Activated CD8-positive, alpha-beta memory T cell treated with anti-CD3 and anti-CD28 coated beads, Interleukin-2, amount 50 U/mL, for 48 hours (primary cell): ENCODE results near the gene ARID1B.

Source experiments
- DNase-seq: peaks from one replicate; pipeline ENCODE4 v3.0.0-alpha.2; 2020

The ARID1B gene

DNA sequence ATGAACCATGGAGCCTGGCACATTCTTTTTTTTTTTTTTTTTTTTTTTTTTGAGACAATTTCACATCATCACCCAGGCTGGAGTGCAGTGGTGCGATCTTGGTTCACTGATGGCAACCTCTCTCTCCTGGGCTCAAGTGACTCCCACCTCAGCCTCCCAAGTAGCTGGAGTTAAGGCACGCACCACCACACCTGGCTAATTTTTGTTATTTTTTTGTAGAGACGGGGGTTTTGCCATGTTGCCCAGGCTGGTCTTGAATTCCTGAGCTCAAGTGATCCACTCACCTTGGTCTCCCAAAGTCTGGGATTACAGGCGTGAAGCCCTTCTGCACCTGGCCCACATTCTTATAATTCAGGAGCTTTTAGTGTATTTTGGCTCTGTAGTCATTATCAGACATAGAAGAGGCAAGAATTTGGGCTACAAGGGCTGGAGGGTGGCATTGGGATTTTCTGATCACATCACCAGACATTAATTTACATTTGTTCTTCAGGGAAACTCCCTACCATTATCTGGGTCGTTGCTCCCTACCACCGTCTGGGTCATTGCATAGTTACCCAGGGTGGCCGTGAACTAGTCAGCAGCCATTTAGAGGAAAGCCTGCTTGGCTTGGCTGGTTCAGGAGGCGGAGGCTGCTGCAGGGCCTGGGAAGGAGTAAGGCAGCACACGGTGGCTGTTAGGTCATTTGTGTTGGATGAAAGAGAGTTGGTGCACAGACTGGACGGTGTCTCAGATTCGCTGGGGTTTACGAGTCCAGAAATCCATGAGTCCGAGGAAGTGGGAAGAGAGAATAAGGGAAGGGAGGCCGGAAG is 17.6 kb downstream of the ARID1B start:
- no peak for DNase-seq

DNA sequence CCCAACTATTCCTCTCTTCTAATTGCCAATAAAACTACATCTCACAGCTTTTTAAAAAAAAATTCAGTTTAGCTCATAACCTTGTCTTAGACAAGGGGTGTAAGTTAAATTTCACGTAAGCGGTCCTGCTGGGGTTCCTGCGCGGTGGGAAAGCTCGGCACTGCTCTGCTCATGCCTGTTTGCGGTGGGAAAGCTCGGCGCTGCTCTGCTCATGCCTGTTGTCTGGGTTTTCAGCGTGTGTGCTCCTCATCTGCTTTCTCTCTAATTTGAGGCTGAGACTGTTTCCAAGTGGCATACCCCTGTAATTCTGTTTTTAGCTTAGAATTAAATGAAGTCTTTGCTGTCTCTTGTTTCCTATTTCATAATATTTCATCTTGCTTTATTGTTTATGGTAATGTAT is 18.6 kb downstream of the ARID1B start:
- DNase-seq: no peak

DNA sequence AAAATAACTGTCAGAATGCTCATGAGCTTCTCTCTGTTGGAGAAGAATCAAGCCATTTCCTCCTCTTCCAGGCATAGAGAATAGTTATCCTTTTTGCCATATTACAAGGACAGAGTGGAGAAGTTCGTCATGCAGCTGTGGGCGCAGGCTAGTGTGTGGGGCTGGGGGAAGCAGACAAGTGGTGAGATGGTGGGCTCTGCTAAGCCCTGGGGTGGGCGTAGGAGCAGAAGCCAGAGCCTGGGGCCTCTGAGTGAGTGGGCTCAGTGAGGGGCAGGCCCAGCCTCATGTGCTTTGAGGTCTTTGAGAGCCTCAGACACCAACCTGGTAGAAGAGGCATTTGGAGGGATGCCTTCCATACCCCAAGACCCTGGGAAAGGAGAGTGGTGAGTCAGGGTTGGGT is 19.4 kb downstream of the ARID1B start:
- no peak for DNase-seq

DNA sequence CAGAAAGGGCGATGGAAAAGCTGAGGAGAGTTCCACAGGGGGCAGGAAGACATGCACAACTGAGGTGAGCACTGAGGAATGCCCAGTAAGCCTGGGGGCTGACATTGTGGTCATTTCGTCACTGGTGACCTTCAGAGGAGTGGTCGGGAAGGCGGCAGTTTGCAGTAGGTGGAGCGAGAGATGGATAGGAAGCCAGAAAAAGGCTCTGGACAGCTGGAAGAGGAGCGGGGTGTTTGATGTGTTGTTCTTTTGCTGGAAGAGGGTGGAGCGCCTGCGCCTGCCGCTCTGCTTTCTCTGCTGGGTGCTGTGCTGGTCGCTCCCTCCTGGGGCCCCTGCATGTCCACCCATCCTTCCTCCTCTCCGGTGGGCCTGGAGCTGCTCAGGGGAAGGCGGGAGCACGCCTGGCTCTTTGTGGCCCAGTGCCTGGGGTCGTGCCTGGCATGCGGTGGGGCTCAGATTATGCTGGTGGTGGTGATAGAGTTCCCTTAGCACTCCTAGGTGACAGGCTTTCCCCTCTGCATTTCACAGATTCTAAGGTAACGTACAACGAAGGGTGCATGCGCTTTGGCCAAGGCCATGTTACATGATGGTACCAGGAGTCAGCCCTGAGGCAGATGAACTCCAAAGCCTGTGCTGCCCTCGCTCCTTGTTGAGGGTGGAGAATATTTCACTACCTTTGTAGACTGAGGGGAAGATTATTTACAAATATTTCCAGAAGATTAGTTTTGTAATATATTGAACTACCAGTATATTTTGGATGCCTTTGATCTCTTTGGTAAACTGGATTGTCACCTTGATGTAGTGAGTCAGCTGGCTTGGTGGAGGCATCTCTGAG is 20.9 kb downstream of the ARID1B start:
- DNase-seq: no peak

DNA sequence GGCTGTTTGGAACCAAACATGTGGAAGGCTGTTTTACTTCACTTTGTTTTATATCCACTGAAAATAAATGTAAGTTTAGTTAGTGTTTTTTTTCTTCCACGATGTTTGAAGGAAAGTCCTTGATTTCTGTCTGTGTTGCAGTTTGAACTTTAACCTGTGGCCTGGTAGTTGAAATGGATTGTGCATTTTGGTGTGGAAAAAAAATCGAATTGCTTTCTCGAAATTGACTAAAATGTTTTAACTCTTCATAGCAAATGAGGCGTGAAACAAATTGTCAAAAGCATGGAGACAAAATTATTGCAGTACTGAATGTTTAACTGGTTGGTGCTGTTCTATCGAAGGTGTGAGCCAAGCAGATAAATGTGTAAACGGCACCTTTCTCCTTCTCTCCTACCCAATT is 24.5 kb downstream of the ARID1B start:
- DNase-seq: no peak

DNA sequence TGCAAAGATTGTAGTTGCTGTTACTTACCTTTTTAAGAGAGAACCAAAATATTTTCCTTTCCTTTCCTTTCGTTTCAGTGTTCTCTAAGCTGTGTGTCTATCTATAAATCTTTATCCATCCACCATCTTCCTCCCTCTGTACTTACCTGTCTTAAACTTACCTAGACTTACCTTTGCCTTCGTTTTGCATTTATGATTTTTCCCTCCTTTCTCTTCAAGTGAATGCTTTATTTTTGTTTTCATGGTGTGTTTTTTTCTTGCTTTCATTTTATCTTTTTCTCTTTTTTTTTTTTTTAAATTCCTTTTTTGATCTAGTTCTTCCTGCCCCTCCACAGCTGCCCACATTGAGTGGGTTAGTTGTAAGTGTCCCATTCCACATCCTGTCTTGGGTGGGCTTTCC is 26.2 kb downstream of the ARID1B start:
- DNase-seq: no peak

DNA sequence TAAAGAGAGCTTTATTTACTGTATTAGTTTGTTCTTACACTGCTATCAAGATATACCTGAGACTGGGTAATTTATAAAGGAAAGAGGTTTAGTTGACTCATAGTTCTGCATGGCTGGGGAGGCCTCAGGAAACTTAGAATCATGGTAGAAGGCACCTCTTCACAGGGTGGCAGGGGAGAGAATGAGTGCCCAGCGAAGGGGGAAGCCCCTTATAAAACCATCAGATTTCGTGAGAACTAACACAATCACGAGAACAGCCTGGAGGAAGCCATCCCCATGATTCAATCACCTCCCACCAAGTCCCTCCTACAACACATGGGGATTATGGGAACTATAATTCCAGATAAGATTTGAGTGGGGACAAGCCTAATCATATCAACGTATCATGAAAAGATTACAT is 27.2 kb downstream of the ARID1B start:
- no peak for DNase-seq

DNA sequence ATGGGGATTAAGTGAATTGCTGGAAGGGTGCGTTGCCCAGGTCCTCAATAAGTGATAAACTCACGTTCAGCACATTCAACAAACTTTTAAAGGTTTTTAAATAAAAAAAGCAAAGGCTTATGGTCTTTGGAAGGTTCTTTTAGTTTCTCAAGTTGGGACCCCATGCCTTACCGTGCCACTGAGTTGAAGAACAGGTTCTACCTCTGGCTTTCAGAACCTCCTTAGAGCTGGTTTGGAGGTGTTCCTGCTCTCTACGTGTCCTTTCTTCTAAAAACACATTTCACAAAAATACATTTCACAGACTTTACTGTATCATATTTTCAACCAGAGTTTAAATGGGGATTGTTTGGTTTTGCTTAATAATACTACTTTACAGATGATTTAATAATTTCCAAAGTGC is 29.0 kb downstream of the ARID1B start:
- no peak for DNase-seq

DNA sequence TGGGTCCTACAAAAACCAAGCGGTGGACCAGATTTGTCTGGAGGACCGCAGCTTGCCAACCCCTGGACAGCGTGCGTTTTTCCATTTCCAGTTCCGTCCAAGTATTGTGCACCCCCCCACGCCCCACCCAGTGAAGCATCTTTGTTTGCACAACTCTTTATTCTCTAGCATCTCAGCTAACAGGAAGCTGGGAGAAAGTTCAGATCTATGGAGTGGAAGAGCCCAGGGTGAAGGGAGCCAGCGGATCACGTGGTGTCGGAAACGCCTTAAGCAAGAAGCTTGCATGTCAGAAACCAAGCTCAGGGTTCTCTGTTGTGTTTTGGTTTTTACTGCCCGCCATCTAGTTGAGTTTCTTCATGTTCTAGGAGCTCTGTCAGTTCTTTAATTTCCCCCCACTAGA is 29.9 kb downstream of the ARID1B start:
- DNase-seq: no peak

DNA sequence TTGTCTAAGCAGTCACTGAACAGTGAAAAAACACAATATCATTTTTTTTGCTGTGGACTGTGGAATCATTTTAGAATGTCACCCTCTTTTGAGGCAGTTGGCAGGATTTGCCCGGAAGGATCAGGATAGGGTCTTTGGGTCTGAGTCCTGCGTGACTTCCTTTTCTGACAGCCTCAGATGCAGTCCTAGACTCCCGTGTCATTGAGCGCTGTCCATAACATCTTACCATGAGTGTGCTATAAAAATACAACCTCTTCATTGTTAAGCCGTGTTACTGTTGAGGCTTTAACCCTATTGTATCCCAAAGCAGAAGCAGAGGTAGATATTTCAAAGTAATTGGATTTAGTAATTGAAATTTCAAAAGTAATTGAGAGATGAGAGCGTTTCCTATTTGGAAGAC is 30.6 kb downstream of the ARID1B start:
- DNase-seq: no peak

DNA sequence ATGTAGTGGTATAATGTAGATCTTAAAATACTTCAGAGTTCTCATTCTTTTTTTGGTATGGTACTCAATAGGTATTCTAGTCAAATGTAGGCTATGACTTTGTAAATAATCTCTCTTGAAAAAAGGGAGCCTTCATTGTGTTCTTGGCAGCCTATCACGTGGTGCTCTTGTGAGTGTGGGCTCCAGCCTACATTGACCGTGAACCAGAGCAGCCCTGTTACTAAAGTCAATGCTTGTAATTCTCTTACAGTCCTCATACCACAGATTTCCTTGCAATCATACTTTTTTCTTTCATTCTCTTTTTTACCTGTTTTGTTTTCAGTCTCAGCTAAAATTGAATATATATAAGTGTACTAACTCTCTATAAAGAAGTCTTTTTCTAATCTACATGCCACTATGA is 31.1 kb downstream of the ARID1B start:
- no peak for DNase-seq

DNA sequence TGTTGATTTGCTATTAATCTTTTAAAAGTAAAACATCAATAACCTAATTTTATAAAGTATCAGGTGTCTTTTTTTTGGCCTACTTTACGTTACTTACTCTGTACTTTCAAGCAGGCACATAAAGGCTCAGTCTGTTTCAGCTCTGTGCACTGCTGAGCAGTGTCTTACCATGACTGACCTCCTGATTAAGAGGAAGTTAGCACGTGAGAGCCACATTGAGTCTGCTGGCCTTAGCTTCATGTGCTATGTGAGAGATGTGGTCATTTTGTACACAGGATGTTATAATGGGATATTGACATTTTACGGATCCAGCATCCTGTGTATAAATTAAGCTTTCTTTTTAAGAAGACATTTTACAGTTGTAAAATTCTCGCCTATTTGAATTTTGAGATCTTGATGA is 31.9 kb downstream of the ARID1B start:
- no peak for DNase-seq

DNA sequence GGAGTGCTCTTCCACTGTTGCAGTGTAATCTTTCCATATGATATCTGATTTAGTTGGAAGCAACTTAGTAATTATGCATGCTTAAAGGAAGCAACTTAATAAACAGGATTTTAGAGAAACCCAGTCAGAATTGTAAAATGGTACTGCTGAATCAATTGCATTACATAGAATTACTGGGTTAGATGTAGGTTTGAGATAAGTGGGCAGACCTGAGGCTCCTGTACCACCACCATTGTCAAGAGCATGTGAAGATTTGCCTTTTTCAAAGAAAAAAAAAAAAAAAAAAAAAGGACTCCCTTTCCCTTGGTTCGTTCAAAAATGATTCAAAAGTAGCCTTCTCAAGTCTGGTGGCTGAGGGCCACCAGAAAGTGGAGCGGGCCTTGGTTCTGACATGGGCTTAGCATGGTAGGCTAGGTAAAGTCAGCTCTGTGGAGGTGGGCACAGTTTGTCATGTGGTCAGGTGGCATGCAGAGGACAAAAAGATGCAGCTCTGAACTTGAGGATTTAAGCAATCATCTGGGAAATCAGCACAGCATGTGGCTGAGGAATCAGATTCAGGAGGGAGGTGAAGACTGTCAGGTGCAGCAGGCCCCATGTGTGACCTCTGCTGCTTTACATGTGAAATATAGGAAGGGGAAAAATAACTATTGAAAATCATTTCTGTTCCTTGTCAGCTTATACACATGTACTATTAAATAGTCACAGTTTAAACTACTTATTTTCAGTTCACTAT is 32.4 kb downstream of the ARID1B start:
- no peak for DNase-seq

DNA sequence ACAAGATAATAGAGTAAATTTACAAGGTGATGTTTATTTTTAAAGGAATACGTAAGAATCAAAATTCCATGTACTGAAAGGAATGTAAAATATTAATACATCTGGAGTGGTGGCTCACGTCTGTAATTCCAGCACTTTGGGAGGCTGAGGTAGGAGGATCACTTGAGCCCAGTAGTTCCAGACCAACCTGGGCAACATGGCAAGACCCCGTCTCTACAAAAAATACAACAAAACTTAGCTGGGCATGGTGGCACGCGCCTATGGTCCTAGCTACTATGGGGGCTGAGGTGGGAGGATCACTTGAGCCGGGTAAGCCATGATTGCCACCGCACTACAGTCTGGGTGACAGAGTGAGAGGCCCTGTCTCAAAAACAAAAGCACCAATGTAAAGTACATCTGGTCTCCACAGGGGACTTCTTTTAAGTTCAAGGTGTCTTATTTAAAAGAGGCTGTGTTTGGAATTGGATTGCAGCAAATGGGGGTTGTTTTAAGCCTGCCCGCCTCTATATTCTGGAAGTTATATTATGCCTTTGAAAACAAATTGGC is 36.9 kb downstream of the ARID1B start:
- DNase-seq: no peak

DNA sequence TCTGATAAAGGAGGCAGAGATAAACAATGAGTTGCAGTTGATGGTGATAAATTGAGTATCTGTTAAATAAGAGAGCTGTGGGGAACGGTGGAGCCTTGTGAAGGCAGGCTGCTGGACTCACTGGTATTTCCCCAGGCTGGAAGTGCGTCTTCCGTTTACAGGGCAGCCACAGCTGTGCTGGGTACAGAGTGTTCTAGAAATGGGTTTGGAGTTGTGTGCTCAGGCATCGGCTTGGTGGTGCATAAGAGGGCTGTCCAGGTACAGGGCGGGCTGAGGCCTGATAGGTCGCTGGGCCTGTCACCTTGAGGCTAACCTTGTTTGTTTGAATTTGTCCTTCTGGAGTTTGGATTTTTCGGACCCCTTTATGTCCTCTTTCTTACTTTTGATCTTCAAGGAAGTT is 39.3 kb downstream of the ARID1B start:
- DNase-seq: no peak

DNA sequence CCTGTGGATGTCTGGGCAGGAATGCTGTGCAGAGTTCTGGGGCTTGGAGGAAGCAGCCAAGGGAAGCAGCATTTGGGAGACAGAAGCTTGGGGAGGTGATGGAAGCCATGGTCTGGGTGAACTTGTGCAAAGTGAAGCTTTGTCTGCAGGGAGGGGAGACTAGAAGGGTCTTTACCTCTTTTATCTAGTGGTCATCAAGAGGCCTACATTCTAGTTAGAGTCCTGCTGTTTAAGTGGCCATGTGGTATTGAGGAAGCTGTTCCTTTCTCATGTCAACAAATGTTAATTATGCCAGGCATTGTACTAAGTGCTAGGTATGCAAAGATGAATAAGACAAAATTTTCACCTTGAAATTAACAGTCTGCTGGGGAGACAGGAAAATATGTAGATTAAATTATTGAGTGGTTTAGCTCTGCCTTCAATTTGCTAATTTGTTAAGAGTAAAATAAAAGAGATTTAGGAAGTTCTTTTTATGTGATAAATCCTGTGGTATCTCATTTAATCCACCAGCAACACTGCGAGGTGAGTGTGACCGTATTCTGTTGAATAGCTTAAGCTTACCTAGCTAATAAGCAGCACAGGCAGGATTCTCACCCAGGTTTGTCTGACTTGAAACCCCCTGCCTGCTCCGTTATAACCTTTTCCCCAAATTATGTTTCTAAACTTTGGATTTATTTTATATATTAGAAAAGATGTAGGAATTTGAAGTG is 43.1 kb downstream of the ARID1B start:
- no peak for DNase-seq

DNA sequence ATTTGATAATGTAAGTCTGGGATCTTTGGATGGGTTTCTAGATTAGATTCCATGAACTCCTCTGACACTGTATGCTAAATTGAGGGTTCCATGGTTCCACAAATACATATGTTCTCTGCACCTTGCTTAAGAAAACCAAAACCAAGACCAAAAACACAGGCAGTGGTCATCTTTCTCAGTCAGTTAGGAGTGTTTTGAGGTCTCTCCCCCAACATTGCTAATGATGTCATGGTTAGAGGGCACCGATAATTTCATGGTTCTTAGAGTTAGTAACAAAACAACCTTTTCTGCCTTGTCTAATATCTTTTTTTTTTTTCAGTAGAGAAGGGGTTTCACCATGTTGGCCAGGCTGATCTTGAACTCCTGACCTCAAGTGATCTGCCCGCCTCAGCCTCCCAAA is 44.5 kb downstream of the ARID1B start:
- no peak for DNase-seq

DNA sequence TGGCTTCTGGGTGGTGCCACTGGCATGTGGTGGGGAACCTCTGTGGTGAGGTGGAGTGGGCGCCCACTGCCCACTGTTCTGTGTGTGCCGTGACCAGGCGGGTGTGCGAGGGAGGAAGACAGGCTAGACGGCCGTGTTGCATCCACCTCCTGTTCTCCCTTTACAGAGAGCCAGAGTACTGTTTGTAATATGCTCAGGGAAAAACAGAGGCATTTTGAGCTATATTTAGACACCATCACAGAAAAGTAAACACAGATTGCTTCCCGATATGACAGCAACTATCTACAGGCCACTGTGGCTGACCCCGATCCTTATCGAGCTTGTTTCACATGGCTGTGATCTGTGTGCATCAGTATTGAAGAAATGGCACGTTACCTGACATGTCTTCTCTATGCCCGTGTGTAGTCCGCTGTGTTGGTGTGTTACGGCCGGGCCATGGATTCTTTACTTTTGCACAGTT is 45.6 kb downstream of the ARID1B start:
- no peak for DNase-seq

DNA sequence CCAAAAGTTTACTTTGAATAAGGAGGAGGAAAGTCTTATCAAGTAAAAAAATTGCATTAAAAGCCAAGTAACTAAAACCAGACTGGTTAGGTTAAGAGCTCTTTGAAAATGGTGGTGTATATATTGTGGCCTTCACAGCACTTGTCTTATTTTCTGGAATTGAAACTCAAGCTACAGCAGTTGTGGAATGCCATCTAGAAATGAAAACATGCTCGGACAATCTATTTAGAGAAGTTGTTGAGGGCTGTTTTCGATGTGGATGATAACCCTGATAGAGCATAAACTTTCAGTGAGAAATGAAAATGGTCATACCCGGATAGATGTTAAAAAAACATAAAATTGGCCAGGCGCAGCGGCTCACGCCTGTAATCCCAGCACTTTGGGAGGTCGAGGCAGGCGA is 47.0 kb downstream of the ARID1B start:
- no peak for DNase-seq

DNA sequence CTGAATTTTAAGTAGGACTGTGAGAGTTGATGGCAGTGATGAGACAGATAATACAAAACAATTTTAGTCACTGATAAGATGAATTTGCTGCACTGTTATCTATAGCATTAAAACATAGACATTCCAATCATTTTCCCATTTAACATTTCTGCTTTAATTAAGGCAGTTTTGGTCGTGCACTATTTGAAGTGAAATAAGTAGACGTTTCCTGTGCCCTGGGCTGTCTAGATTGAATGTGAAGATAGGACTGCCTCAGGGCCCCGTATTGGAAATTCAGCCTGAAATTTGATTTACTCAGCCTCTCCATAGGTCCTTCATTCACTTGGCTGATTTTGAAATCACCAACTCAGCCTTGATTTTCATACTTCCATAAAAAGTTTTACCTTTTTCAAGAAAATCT is 48.3 kb downstream of the ARID1B start:
- no peak for DNase-seq

DNA sequence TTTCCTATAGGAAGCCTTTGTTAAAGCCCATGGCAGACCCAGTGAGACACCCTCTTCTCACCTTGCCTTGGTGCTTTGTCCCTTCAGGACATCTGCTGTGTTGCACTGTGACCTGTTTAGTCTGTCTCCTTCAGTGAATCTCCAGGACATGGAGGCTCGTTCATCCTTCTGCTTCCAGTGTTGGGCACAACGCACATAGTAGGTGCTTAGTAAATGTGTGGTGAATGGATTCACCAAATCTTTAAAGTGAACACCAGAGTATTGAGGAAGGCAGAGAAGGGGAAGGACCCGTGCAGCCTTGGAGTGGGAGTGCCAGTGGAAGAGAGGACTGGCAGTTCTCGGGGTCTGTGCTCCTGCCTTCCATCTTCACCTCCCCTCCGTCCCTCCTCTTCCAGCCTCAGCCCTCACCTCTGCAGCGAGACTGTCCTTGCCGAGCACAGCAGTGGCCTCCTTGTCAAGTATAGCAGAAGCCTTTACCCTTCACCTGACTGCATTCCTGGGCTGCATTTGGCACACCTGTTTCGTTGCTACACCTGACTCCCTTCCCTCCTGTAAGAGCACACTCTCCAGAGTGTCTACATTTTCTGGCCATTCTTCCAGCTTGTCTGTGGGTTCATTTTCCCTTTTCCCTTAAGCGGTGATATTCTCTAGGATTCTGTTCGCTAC is 49.2 kb downstream of the ARID1B start:
- DNase-seq: no peak

DNA sequence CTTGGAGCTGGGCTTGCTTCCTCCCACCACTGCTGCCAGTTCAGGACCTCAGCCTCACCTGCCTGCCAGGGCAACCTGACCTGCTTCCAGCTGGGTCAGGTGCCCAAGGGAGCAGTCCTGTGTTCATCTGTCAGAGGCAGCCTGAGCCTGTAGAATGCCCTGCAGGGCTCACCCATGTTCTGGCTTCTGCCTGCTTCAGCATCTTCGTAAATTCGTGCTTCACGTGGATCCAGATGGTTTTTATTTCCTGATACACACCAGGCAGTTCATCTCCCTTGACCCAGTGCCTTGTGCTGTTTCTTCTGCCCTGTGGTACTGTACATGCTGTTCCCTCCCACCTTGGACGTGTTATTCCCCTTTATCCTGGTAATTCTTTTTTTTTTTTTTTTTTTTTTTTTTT is 50.2 kb downstream of the ARID1B start:
- no peak for DNase-seq
